GM12878 (cell line): Measurements from ENCODE around the gene FPGS. TPM values are rescaled to one million over a fixed set of nuclear protein-coding genes. Genes with fewer than 3 reads are reported as not detected.

Experiments used
- ATAC-seq: fragments of 200-7000 bp; cut with Tn5 transposase; 3 replicates; pipeline ENCODE4 v1.9.1; 2020; ENCODE audit warnings: mild to moderate bottlenecking, moderate library complexity
- BruUV-seq: library from RNA; stranded (reverse); fragments of 400-500 nt; replicated peaks from 2 replicates; lab custom pipeline; 2021; lab: Mats Ljungman, UMichigan
- CTCF ChIA-PET: fragments of 300-600 bp; sonication (Branson Sonifier 250); formaldehyde crosslinking; extraction: SDS; loops from one replicate; lab custom pipeline; 2021; ENCODE audit warnings: inconsistent platforms; lab: Yijun Ruan, JAX
- POLR2A ChIA-PET: fragments of 350-600 bp; formaldehyde crosslinking; extraction: SDS; loops from one replicate; lab custom pipeline; 2021; ENCODE audit warnings: inconsistent platforms; lab: Charles Lee
- RAD21 ChIA-PET: fragments of 300-600 bp; sonication (Branson Sonifier 250); formaldehyde crosslinking; loops from one replicate; lab custom pipeline; 2023; ENCODE audit warnings: antibody characterized with exemption; ENCODE audit not compliant: unreplicated experiment; lab: Charles Lee
- SMC1A ChIA-PET: fragments of 300-600 bp; sonication (Branson Sonifier 250); formaldehyde crosslinking; loops from one replicate; lab custom pipeline; 2023; ENCODE audit not compliant: unreplicated experiment, uncharacterized antibody; lab: Charles Lee
- DNase-seq: peaks from one replicate; pipeline ENCODE4 v3.0.0-alpha.2; 2011; ENCODE audit warnings: low read depth, low spot score
- FAIRE-seq: peaks from 3 replicates; lab custom pipeline; 2011; peaks lifted over from hg19 to GRCh38; lab: Jason Lieb, UNC
- H2AFZ ChIP-seq: 2 replicates; pipeline ENCODE4 v1.6.0; 2011; ENCODE audit warnings: low read depth, low read length, control low read depth; ENCODE audit not compliant: control insufficient read depth
- H3K27ac ChIP-seq: 2 replicates; pipeline ENCODE4 v1.5.1; 2011; ENCODE audit warnings: control low read depth; ENCODE audit not compliant: control insufficient read depth, insufficient read depth
- H3K27me3 ChIP-seq, 2 experiments: replicated peaks in 1 of 2; 2 replicates each; pipeline versions ENCODE4 v1.6.0 to v1.6.1; 2011; ENCODE audit warnings: low read length in 1 of 2; ENCODE audit not compliant: control insufficient read depth in 2 of 2, insufficient read depth in 2 of 2
- H3K36me3 ChIP-seq, 2 experiments: 2 replicates each; pipeline ENCODE4 v1.5.1; 2011; ENCODE audit warnings: low read length in 1 of 2; ENCODE audit not compliant: control insufficient read depth in 2 of 2, insufficient read depth in 2 of 2
- H3K4me1 ChIP-seq: 2 replicates; pipeline ENCODE4 v1.6.1; 2011; ENCODE audit warnings: mild to moderate bottlenecking, low read length, moderate library complexity, mixed read lengths; ENCODE audit not compliant: control insufficient read depth, insufficient read depth
- H3K4me2 ChIP-seq: 2 replicates; pipeline ENCODE4 v1.6.0; 2011; ENCODE audit warnings: control low read depth; ENCODE audit not compliant: control insufficient read depth, insufficient read depth
- H3K4me3 ChIP-seq: fragments of 200-600 bp; sonication (generic); 2 replicates; pipeline ENCODE4 v1.5.1; 2016
- H3K79me2 ChIP-seq: 2 replicates; pipeline ENCODE4 v1.6.0; 2011; ENCODE audit warnings: low read length; ENCODE audit not compliant: control insufficient read depth, insufficient read depth
- H3K9ac ChIP-seq: 2 replicates; pipeline ENCODE4 v1.8.0; 2011; ENCODE audit warnings: low read length, control low read depth, mixed read lengths; ENCODE audit not compliant: control insufficient read depth, insufficient read depth
- H3K9me3 ChIP-seq: replicated peaks from 3 replicates; pipeline ENCODE4 v1.5.1; 2011; ENCODE audit warnings: mild to moderate bottlenecking, low read length; ENCODE audit not compliant: control insufficient read depth, insufficient read depth
- H4K20me1 ChIP-seq: 2 replicates; pipeline ENCODE4 v1.6.0; 2011; ENCODE audit not compliant: control insufficient read depth, insufficient read depth
- ATF7 ChIP-seq: fragments of 450-650 bp; IDR thresholded peaks from 2 replicates; pipeline ENCODE4 v1.6.1; 2016; ENCODE audit warnings: low read depth, mild to moderate bottlenecking
- EED ChIP-seq: sonication (generic); IDR thresholded peaks from 2 replicates; pipeline ENCODE4 v1.6.1; 2016; ENCODE audit warnings: antibody characterized with exemption, low read depth
- EP300 ChIP-seq, 2 experiments: fragments of 150-350 bp in 1 of 2; IDR thresholded peaks; 2 replicates each; pipeline ENCODE4 v1.6.1; 2011 to 2012; ENCODE audit warnings: low read depth in 2 of 2, low read length in 2 of 2, borderline replicate concordance in 1 of 2, improper control_type of control experiment in 1 of 2, inconsistent platforms in 1 of 2; ENCODE audit not compliant: control insufficient read depth in 1 of 2
- GABPA ChIP-seq: IDR thresholded peaks from 2 replicates; pipeline ENCODE4 v1.6.1; 2014; ENCODE audit warnings: antibody characterized with exemption, low read depth, mild to moderate bottlenecking, inconsistent platforms
- HCFC1 ChIP-seq: fragments of 150-350 bp; IDR thresholded peaks from 2 replicates; pipeline ENCODE4 v1.6.1; 2014; ENCODE audit warnings: low read length
- KAT2A ChIP-seq: conservative IDR thresholded peaks from 2 replicates; pipeline ENCODE4 v1.6.1; 2011; ENCODE audit warnings: low read depth, low read length; ENCODE audit not compliant: control insufficient read depth
- MAX ChIP-seq: IDR thresholded peaks from 2 replicates; pipeline ENCODE4 v1.6.1; 2012; ENCODE audit warnings: low read depth, low read length, improper control_type of control experiment
- RELA ChIP-seq: fragments of 450-650 bp; IDR thresholded peaks from 2 replicates; pipeline ENCODE4 v1.8.0; 2014; ENCODE audit warnings: borderline replicate concordance; ENCODE audit not compliant: partially characterized antibody
- SPI1 ChIP-seq: IDR thresholded peaks from 2 replicates; pipeline ENCODE4 v1.6.1; 2011; ENCODE audit warnings: low read depth, mild to moderate bottlenecking, low read length, moderate library complexity, borderline replicate concordance; ENCODE audit not compliant: insufficient read depth
- SUPT20H ChIP-seq: IDR thresholded peaks from 2 replicates; pipeline ENCODE4 v1.6.1; 2011; ENCODE audit warnings: low read depth, mild to moderate bottlenecking, low read length, moderate library complexity, borderline replicate concordance; ENCODE audit not compliant: control insufficient read depth
- TAF1 ChIP-seq: IDR thresholded peaks from 2 replicates; pipeline ENCODE4 v1.6.1; 2011; ENCODE audit warnings: mild to moderate bottlenecking, low read depth, low read length, borderline replicate concordance
- ZNF274 ChIP-seq: IDR thresholded peaks from one replicate; pipeline ENCODE4 v1.8.0; 2011; ENCODE audit not compliant: insufficient read length, insufficient read depth
- WGBS: methylation state at CpG from one replicate; pipeline ENCODE4 v1.1.6; 2016; ENCODE audit warnings: low lambda C conversion rate; ENCODE audit not compliant: insufficient replicate concordance, insufficient coverage; ENCODE audit errors: missing lambda C conversion rate; 5-methylcytosine and 5-hydroxymethylcytosine counted together
- in situ Hi-C: fragments of 300-500 bp; cut with MboI; formaldehyde crosslinking; loops from 9 replicates; pipeline ENCODE4 v1.14.3; 2018; ENCODE audit warnings: mixed read lengths
- intact Hi-C: fragments of 100-400 bp; cut with micrococcal nuclease; formaldehyde crosslinking; loops from one replicate; pipeline ENCODE4 v1.14.2; 2022; ENCODE audit not compliant: unreplicated experiment
- polyA plus RNA-seq, 11 experiments: library from polyadenylated mRNA; depleted of rRNA in 4 of 11; unstranded in 6 of 11; stranded (reverse) in 5 of 11; fragments of >200 nt; fragmentation: Nextera tagmentation in 4 of 11; fragmentation: Illumina TruSeq in 1 of 11; extraction: Ambion mirVana in 4 of 11; extraction: Trizol in 1 of 11; gene quantifications; 1 replicate in 1 of 11; 2 replicates in 10 of 11; pipeline versions ENCODE4 v1.2.1 to v1.2.3, GENCODE V29; 2011 to 2016; ENCODE audit warnings: inconsistent platforms in 2 of 11, missing spikeins in 2 of 11, low read depth in 1 of 11
- total RNA-seq, 4 experiments: library from RNA; depleted of rRNA in 3 of 4; stranded (reverse); fragments of >200 nt in 3 of 4; fragmentation: Illumina TruSeq in 1 of 4; extraction: Trizol in 1 of 4; gene quantifications; 2 replicates each; pipeline versions ENCODE4 v1.2.1 to v1.2.3, GENCODE V29; 2013 to 2021
- TF ChIP-seq, protein P1 (sequence below): IDR thresholded peaks from 2 replicates; pipeline ENCODE4 v1.6.1; 2012; ENCODE audit warnings: mild to moderate bottlenecking, low read depth, low read length
- TF ChIP-seq, protein P2 (sequence below): fragments of 450-650 bp; IDR thresholded peaks from 2 replicates; pipeline ENCODE4 v1.6.1; 2017; ENCODE audit warnings: mild to moderate bottlenecking, low read depth, inconsistent platforms; ENCODE audit not compliant: poor library complexity, severe bottlenecking

Gene FPGS
- total and polyA plus RNA-seq, 10 of the 15 experiments (the other 5 are each of a cell fraction or from before 2014, with no cell fraction given): 1.2 to 127 (median 80.4) TPM

DNA sequence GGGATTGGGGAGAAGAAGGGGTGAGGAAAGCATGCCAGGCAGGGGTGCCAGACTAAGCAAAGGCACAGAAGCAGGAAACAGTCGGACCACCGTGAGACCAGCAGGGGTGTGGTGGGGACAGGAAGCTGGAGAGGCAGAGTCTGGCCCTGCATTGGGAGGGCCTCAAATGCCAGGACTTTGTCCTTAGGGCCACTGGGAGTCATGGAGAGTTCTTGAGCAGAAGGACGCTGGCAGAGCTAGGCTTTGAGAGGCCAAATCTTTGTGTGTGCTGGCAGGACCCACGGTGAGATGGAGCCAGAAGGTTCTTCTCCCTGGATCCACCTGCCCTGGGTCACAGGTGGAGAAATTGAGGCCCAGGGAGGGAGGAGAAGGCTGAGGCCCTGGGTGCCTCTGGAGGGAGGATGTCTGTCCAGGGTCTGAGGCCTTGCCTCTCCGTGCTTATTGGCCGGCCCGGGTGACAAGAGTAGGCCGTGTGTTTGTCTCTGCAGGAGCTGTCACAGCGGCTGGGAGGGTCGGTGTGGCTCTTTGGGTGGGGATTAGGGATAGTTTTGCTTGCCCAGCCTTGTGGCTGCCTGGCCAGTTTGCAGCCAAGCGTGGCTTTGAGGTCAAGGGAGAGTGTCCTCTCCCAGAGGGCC is 53.5 kb downstream of the FPGS start (continued):
- TF ChIP-seq MAX (no peak), KAT2A (no peak), EED (no peak), ATF7 (no peak)
- TF ChIP-seq, protein P1, sequence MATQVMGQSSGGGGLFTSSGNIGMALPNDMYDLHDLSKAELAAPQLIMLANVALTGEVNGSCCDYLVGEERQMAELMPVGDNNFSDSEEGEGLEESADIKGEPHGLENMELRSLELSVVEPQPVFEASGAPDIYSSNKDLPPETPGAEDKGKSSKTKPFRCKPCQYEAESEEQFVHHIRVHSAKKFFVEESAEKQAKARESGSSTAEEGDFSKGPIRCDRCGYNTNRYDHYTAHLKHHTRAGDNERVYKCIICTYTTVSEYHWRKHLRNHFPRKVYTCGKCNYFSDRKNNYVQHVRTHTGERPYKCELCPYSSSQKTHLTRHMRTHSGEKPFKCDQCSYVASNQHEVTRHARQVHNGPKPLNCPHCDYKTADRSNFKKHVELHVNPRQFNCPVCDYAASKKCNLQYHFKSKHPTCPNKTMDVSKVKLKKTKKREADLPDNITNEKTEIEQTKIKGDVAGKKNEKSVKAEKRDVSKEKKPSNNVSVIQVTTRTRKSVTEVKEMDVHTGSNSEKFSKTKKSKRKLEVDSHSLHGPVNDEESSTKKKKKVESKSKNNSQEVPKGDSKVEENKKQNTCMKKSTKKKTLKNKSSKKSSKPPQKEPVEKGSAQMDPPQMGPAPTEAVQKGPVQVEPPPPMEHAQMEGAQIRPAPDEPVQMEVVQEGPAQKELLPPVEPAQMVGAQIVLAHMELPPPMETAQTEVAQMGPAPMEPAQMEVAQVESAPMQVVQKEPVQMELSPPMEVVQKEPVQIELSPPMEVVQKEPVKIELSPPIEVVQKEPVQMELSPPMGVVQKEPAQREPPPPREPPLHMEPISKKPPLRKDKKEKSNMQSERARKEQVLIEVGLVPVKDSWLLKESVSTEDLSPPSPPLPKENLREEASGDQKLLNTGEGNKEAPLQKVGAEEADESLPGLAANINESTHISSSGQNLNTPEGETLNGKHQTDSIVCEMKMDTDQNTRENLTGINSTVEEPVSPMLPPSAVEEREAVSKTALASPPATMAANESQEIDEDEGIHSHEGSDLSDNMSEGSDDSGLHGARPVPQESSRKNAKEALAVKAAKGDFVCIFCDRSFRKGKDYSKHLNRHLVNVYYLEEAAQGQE: no peak

- no TSS peak for BruUV-seq
- POLR2A ChIA-PET: interaction anchor here (0.6 kb wide), 1 partner anchor 10 kb away, joined by 3 read pairs; no protein-coding TSS in a partner anchor
- Histone ChIP-seq H3K27ac (no peak overlapping the region), H2AFZ (no peak overlapping the region), H3K4me2 (no peak overlapping the region), H3K4me1 (peaks cover 6% of the 10 kb centered on the region), H3K27me3 (no peaks in the 10 kb centered on the region), H3K9ac (no peak overlapping the region), H3K79me2 (peaks cover 8% of the 10 kb centered on the region), H3K9me3 (no peaks in the 10 kb centered on the region), H4K20me1 (no peaks in the 10 kb centered on the region), H3K4me3 (no peak overlapping the region), H3K36me3 (no peaks in the 10 kb centered on the region)
- no peak for ATAC-seq
- SMC1A ChIA-PET: interaction anchor here (1.7 kb wide), 1 partner anchor 9 kb away, joined by 4 read pairs; no protein-coding TSS in a partner anchor
- FAIRE-seq: no peak
- in situ Hi-C loops: no loop called here
- RAD21 ChIA-PET: no interaction called here
- intact Hi-C loops: no loop called here
- DNase-seq: no peak
- CTCF ChIA-PET: interaction anchor here (1.1 kb wide), 1 partner anchor 122 kb away, joined by 3 read pairs; the partner anchor contains the start of gene TOR2A
- WGBS: 55% methylated on average over 8 of the region's 8 CpGs
- TF ChIP-seq TAF1: no peak
- no peak for TF ChIP-seq RELA
- no peak for TF ChIP-seq GABPA
- no peak for TF ChIP-seq ZNF274
- no peak for TF ChIP-seq EP300 (IDR thresholded peaks at IDR 0.05; ENCODE audit: borderline replicate concordance in 1 of 2, control insufficient read depth in 1 of 2, low read depth in 2 of 2, low read length in 2 of 2)
- TF ChIP-seq HCFC1: no peak
- no peak for TF ChIP-seq SPI1
- TF ChIP-seq SUPT20H: no peak
- TF ChIP-seq, protein P2, sequence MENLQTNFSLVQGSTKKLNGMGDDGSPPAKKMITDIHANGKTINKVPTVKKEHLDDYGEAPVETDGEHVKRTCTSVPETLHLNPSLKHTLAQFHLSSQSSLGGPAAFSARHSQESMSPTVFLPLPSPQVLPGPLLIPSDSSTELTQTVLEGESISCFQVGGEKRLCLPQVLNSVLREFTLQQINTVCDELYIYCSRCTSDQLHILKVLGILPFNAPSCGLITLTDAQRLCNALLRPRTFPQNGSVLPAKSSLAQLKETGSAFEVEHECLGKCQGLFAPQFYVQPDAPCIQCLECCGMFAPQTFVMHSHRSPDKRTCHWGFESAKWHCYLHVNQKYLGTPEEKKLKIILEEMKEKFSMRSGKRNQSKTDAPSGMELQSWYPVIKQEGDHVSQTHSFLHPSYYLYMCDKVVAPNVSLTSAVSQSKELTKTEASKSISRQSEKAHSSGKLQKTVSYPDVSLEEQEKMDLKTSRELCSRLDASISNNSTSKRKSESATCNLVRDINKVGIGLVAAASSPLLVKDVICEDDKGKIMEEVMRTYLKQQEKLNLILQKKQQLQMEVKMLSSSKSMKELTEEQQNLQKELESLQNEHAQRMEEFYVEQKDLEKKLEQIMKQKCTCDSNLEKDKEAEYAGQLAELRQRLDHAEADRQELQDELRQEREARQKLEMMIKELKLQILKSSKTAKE: no peak
These were observed 54.0 kb downstream of the FPGS start for GRCh38 chr9:127856729-127857116.
